ENCODE measurements around the gene DND1.
"Not testable (repeated sequence)": the region's sequence is repeated elsewhere in the genome, so short reads cannot be mapped to it uniquely, and the experiment has no call there.

The DND1 gene

DNA sequence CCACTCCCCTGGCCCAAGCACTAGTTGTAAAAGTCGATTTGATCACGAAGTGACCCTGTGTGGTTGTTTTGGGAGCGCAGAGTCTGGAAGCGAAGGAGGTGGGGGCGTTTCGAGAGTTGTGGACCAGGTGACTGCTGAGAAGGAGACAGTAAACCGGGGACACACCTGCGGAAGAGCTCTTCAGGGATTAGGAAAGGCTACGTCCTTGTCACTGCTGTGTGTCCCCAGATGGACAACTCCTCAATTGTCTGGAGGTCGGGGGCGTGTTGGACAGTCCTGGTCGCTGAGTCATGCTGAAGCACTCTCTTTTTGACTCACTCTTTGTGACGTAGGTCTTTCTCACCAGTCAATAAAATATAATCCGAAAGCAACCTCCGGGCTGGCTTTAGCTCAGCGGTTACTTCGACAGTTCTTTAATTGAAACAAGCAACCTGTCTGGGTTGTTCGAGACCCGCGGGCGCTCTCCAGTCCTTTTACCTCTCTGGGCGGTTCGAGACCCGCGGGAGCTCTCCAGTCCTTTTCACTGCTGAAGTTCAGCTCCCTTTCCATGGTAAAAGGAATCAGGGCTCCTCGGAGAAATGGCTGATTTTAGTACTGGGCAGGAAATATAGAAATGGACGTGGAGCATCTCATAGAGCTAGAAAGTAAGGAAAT is 37.6 kb upstream of the DND1 start:
- ChIA-PET POLR2A (ENCODE audit: low non-redundant PET) (no interaction called here), CTCF (interaction anchor here (0.6 to 1.0 kb wide), 4 partner anchors 15 to 206 kb away, joined by 3 to 4 read pairs (median 4); no protein-coding TSS in a partner anchor)
- DNase-seq (ENCODE audit: low spot score) = peak; percentile 95
- TF ChIP-seq, protein P1, sequence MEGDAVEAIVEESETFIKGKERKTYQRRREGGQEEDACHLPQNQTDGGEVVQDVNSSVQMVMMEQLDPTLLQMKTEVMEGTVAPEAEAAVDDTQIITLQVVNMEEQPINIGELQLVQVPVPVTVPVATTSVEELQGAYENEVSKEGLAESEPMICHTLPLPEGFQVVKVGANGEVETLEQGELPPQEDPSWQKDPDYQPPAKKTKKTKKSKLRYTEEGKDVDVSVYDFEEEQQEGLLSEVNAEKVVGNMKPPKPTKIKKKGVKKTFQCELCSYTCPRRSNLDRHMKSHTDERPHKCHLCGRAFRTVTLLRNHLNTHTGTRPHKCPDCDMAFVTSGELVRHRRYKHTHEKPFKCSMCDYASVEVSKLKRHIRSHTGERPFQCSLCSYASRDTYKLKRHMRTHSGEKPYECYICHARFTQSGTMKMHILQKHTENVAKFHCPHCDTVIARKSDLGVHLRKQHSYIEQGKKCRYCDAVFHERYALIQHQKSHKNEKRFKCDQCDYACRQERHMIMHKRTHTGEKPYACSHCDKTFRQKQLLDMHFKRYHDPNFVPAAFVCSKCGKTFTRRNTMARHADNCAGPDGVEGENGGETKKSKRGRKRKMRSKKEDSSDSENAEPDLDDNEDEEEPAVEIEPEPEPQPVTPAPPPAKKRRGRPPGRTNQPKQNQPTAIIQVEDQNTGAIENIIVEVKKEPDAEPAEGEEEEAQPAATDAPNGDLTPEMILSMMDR (conservative IDR thresholded peaks at IDR 0.05; ENCODE audit: low read depth) = no peak
- peak overlapping the region; percentile 88 for H3K27ac ChIP-seq

DNA sequence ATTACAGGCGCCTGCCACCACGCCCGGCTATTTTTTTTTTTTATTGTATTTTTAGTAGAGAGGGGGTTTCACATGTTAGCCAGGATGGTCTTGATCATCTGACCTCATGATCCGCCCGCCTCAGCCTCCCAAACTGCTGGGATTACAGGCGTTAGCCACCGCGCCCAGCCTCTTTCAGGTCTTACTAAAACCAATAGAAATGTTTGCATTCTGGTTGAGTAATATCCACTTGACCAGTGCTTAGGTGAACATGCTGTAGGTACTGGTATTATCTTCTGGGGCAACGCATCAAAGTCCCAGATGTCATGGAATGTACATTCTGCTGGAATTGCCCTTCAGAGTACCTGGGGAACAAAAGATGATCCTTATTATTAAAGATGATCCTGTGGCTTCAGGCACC is 35.4 kb upstream of the DND1 start:
- CTCF ChIA-PET = interaction anchor here (0.6 kb wide), 1 partner anchor 61 kb away, joined by 3 read pairs; the partner anchor contains the start of genes IK and NDUFA2
- DNase-seq (ENCODE audit: low spot score); POLR2A ChIA-PET (ENCODE audit: low non-redundant PET): not testable (repeated sequence)
- H3K27ac ChIP-seq = 0 out of 2 replicates have a peak overlapping the region, but pooled peaks have one; percentile 11

DNA sequence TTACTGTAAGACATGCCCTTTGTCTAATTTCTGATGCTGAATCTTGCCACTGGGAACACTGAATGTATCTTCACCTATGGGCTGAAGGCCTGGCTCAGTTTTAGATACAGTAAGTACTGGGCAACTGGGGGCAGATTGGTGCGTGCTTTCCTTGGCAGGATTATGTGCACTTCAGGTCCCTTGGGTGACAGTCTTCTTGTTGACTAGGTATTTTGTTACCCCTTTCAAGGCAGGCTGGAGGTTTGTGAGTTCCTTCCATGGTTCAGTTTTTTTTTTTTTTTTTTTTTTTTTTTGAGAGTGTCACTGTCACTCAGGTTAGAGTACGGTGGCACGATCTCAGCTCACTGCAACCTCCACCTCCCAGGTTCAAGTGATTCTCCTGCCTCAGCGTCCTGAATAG is 34.4 kb upstream of the DND1 start:
- TF ChIP-seq, protein P1 (conservative IDR thresholded peaks at IDR 0.05; ENCODE audit: low read depth) = no peak
- ChIA-PET POLR2A (ENCODE audit: low non-redundant PET) (no interaction called here), CTCF (interaction anchor here (0.6 kb wide), 1 partner anchor 457 kb away, joined by 4 read pairs; no protein-coding TSS in a partner anchor)
- H3K27ac ChIP-seq = no peak overlapping the region
- no peak for DNase-seq (ENCODE audit: low spot score)

DNA sequence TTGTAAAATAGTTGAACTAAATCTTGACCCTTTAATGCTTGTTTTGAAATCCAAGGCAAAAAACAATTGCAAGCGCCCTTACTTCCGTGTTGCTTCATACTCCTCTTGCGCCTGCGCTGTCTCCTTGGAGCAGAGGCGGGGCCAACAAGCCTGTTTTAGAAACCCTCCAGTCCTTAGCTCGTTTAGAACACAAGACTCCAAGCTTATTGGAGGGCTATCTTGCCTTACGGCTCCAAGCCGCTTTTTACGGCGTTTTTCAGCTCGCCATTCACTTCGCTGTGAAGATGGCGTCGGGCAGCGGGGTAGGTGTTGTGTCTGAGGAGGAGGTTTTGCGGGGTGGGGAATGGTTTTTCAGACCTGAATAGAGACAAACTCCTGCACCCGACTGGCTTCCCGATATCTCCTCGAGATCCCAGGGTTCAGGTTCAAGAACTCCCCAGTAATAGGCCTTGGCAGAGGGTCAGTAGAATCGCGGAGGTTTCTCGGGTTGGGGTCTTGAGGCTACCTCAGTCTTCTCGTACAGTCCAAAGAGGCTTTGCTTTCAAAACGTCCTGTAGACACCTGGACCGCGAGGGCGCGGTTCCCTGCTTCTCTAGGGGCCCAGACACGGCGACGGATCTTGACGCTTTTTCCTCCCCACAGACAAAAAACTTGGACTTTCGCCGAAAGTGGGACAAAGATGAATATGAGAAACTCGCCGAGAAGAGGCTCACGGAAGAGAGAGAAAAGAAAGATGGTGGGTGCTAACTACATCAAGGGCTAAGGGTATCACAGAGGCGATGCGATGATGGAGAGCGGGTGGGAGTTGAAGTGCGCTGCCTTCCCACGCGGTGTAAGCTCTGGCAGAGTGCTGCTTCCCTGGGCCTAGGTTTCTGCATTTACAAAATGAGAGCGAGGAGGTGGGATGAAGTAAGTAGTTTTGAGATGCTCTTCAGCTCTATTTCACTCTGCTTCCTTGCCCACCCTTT is 27.1 kb upstream of the DND1 start, which contains the start of gene ZMAT2:
Gene ZMAT2 (plus strand): TSS at position 271 of the 968 bp plus-strand sequence. CDS start 14 bp downstream, at position 285.
- CTCF ChIA-PET = interaction anchor here (0.5 kb wide), 1 partner anchor 340 kb away, joined by 3 read pairs; no protein-coding TSS in a partner anchor
- DNase-seq (ENCODE audit: low spot score) = peak; percentile 98
- POLR2A ChIA-PET (ENCODE audit: low non-redundant PET) = no interaction called here
- peak within 1 kb of the TSS; percentile 65 for H3K27ac ChIP-seq
- TF ChIP-seq, protein P1 (conservative IDR thresholded peaks at IDR 0.05; ENCODE audit: low read depth) = no peak

DNA sequence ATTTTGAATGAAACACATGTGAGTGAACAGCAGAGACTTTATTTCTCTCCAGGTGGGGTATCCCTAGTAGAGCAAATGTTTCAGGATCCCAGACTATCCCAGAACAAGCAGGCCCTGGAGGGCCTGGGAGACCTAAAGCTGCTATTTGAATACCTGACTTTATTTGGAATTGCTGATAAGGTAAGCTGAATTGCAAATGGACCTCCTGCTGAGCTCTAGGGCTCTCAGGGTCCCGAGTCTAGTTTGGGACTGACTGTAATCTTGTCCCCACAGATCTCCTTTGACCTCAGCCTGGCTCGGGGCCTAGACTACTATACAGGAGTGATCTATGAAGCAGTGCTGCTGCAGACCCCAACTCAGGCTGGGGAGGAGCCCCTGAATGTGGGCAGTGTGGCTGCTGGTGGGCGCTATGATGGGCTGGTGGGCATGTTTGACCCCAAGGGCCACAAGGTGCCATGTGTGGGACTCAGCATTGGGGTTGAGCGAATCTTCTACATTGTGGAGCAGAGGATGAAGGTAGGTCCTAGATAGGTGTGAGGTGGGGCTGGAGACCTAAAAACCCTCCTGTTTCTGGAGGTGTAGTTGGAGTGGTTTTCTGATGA is 23.6 kb upstream of the DND1 start:
- ChIA-PET POLR2A (ENCODE audit: low non-redundant PET) (no interaction called here), CTCF (interaction anchor here (0.6 to 0.7 kb wide), 3 partner anchors 9 to 150 kb away, joined by 3 read pairs; partner anchors contain the start of gene EIF4EBP3)
- TF ChIP-seq, protein P1 (conservative IDR thresholded peaks at IDR 0.05; ENCODE audit: low read depth) = no peak
- no peak for DNase-seq (ENCODE audit: low spot score)
- H3K27ac ChIP-seq = no peak overlapping the region

DNA sequence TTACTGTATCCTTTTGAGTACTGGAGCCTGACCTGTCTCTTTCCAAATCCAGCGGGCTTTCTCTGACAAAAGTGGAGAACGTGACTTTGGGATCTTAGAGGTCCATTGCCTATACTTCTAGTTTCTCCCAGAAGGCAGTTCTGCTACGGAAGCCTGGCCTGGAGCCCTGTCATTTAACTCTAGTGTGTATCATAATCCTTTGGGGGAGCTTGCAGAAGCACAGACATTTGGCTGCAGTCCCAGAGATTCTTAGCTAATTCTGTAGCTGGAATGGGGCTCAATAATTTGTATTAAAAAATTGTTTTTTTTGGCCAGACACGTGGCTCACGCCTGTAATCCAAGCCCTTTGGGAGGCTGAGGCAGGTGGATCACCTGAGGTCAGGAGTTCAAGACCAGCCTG is 20.9 kb upstream of the DND1 start:
- TF ChIP-seq, protein P1 (conservative IDR thresholded peaks at IDR 0.05; ENCODE audit: low read depth) = no peak
- H3K27ac ChIP-seq = no peak overlapping the region
- ChIA-PET CTCF (interaction anchor here (0.7 to 0.9 kb wide), 2 partner anchors 8 to 26 kb away, joined by 3 to 4 read pairs; no protein-coding TSS in a partner anchor), POLR2A (ENCODE audit: low non-redundant PET) (no interaction called here)
- DNase-seq (ENCODE audit: low spot score) = no peak

Measured in RWPE1 (cell line).